Adrenal gland (tissue), 5 donors: ENCODE measurements around the gene GNAO1.

Source experiments
- POLR2A ChIP-seq, 2 donors: fragments of 450-650 bp; IDR thresholded peaks; one replicate each; pipeline ENCODE4 v1.6.1; 2017; ENCODE audit warnings: antibody characterized with exemption in 2 of 2, mild to moderate bottlenecking in 2 of 2, moderate library complexity in 1 of 2
- TF ChIP-seq, protein P1 (sequence below), 6 experiments: fragments of 450-650 bp in 4 of 6; fragments of 200-600 bp in 2 of 6; sonication (generic) in 1 of 6; IDR thresholded peaks; 1 replicate in 5 of 6; 2 replicates in 1 of 6; pipeline versions ENCODE4 v1.5.1 to v1.8.0; 2016 to 2021; ENCODE audit warnings: antibody characterized with exemption in 6 of 6, mild to moderate bottlenecking in 2 of 6, moderate library complexity in 1 of 6
- donor health status: DM: no; HTN: no; CAD: no.

DNA sequence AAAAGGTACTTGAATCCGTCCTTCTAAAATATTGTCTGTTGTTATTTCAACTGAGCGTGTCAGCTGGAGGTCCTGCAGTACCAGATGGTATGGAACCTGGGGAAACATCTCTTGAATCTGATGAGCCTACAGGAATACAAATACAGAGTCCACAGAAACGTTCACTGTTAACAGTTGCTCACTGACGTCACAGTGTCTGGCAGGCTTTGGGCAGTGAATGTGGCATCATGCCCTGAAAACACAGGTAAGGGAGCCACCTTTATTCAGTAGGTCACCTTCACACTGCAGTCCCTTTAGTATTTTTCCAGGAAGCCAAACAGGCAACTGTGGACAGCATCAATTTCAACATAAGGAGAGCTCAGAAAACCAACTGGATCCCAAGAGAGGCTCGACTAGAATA, 177.9 kb downstream of the GNAO1 start:
- TF ChIP-seq, protein P1, sequence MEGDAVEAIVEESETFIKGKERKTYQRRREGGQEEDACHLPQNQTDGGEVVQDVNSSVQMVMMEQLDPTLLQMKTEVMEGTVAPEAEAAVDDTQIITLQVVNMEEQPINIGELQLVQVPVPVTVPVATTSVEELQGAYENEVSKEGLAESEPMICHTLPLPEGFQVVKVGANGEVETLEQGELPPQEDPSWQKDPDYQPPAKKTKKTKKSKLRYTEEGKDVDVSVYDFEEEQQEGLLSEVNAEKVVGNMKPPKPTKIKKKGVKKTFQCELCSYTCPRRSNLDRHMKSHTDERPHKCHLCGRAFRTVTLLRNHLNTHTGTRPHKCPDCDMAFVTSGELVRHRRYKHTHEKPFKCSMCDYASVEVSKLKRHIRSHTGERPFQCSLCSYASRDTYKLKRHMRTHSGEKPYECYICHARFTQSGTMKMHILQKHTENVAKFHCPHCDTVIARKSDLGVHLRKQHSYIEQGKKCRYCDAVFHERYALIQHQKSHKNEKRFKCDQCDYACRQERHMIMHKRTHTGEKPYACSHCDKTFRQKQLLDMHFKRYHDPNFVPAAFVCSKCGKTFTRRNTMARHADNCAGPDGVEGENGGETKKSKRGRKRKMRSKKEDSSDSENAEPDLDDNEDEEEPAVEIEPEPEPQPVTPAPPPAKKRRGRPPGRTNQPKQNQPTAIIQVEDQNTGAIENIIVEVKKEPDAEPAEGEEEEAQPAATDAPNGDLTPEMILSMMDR (IDR thresholded peaks at IDR 0.05) = no peak
- no peak for TF ChIP-seq POLR2A (IDR thresholded peaks at IDR 0.05)
